SK-N-DZ (cell line): ENCODE data around the gene TEX48.

ENCODE experiments used
- DNase-seq: peaks from one replicate; pipeline ENCODE4 v3.0.0-alpha.2; 2015; ENCODE audit warnings: low spot score

The TEX48 gene

DNA sequence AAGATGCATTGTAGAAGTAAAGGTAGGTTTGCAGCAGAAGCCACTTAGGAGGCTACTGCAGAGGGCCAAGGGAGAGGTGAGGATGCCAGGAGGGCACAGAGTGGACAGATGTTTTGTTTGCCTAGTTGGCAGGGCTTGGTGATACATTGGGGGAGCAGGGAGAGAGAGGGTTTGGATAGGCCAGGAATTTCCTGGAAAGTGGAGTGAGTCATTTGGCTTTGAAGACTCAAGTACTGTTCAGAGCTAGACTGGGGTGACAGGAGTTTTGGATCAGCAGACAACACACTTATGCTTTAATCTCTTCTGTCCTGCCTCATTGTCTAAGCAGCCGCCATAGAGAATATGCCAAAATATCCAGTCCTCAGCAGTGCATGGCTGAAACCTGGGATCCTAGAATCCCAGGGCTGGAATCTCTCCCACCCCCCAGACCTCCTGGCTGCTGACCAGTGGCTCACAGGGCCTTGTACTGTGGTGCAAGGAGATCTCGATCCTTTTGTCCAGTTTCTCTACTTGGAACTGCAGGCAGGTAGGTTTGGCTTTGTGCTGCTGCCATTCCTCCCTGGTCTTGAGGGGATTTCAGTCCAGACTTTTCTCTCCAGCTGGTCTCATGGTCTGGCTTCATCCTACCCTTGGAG, 59.9 kb downstream of the TEX48 start:
- no peak for DNase-seq

DNA sequence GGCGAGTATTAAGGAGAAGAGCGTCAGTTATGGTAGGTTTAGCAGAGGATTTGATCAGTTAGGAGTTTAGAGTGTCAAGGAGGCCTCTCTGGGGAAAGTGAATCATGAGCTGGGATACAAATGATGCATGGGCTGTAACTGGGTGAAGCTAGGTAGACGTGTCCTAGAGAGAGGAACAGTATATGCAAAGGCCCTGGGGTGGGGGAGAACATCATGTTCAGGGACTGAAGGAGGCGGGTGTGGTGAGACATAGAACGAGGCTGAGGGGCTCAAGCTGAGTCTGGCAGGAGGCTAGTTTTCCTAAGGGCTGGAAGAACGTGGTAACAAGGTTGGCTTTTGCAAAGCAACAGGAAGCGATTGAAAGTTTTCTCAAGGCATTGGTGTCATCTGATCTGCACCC, 60.4 kb downstream of the TEX48 start:
- DNase-seq, result no peak

DNA sequence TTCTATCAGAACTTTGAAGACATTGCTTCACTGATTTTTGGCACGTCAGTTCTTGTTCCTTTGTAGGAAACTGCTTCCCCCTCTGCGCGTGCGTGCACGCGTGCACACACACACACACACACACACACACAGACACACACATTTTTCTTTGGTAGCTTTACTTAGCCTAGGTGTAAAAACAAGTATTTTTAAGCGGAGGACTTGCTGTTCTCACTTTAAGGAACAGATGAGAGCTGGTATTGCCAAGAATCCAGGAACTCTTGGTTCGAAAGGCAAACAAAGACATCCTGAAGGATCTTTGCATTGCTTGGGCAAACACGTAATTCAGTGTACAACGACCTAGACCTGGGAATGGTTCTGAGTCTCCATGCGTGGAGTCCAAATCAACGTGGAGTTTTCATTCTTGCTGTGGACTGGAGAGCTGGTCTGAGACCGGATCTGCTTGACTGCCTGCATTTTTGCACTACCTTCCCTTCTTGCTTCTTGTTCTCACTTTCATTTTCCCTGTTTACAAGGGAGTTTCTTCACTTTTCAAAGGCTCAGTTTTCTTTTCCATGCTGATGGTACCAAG, 62.7 kb downstream of the TEX48 start:
- no peak for DNase-seq

DNA sequence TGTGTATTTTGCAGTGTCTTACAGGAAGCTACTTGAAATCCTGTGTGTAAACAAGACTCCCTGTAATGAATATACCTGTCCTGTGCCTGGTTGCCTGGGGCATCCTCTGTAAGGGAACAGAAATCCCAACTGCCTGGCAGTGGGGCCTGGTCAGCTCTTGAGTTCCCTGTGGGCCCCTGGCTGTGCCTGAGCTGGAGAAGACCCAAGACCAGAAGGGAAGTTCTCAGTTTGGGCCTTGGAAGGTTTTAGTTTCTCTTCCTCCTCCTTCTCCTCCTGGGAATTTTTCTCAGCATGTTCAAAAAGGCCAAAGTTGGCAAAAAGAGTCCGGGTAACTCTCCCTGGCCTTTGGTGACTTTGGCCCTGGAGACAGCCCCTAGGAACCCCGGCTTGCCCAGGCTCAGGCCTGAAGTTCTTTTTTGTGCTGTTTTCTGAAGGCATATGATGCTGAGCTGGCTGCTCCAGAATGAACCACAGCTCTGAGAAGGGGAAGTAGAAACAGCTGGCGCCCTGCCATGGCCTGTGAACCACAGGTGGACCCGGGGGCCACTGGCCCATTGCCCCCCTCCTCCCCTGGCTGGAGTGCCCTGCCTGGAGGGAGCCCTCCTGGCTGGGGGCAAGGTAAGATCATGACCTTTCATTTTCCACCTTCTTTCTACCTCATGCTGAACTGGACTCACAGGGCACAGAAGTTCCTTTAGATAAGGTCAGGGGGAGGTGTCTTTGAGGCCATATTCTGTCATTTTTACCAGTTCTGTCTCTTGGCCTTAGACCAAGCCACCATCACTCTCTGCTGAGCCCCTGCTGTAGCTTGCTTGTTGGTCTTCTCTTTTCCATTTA, 65.1 kb downstream of the TEX48 start:
- DNase-seq, result no peak
